A549 (cell line): Measurements from ENCODE around the gene ATP7B. TPM values are rescaled to one million over a fixed set of nuclear protein-coding genes. Genes with fewer than 3 reads are reported as not detected.

Source experiments
- ATAC-seq, 2 experiments: fragments of 200-7000 bp in 1 of 2; fragments of >200 bp in 1 of 2; cut with Nextera tagmentation in 1 of 2; cut with Tn5 transposase in 1 of 2; 3 replicates each; pipeline versions ENCODE4 v1.8.0 to v1.9.1; 2018 to 2020; ENCODE audit warnings: mild to moderate bottlenecking in 1 of 2, moderate library complexity in 1 of 2
- CTCF ChIA-PET: fragments of 300-600 bp; sonication (Branson Sonifier 250); formaldehyde crosslinking; extraction: SDS; loops from one replicate; lab custom pipeline; 2021; ENCODE audit warnings: antibody characterized with exemption, inconsistent platforms; lab: Yijun Ruan, JAX
- POLR2A ChIA-PET: fragments of 350-600 bp; formaldehyde crosslinking; extraction: SDS; loops from one replicate; lab custom pipeline; 2021; ENCODE audit warnings: antibody characterized with exemption, inconsistent platforms; lab: Yijun Ruan, JAX
- DNase-seq, 2 experiments: peaks; one replicate each; pipeline versions ENCODE4 v3.0.0 to v3.0.0-alpha.2; 2011 to 2016; ENCODE audit warnings: low read depth in 1 of 2, low spot score in 1 of 2
- FAIRE-seq: peaks from 2 replicates; lab custom pipeline; 2011; peaks lifted over from hg19 to GRCh38; lab: Jason Lieb, UNC
- H3K27ac ChIP-seq, 2 experiments: fragments of >200 bp; sonication (Bioruptor Twin); formaldehyde crosslinking; 3 replicates each; pipeline ENCODE4 v1.5.1; 2016 to 2017
- H3K4me1 ChIP-seq: fragments of >200 bp; sonication (Bioruptor Twin); formaldehyde crosslinking; 3 replicates; pipeline ENCODE4 v1.6.1; 2016
- H3K4me2 ChIP-seq: fragments of >200 bp; sonication (Bioruptor Twin); formaldehyde crosslinking; 3 replicates; pipeline ENCODE4 v1.6.1; 2016
- H3K4me3 ChIP-seq: fragments of >200 bp; sonication (Bioruptor Twin); formaldehyde crosslinking; 3 replicates; pipeline ENCODE4 v1.5.1; 2016
- H3K9me3 ChIP-seq: fragments of >200 bp; sonication (Bioruptor Twin); formaldehyde crosslinking; 3 replicates; pipeline ENCODE4 v1.6.1; 2016
- ATOH8 ChIP-seq: fragments of 250-450 bp; sonication (Bioruptor Pico); IDR thresholded peaks from 2 replicates; pipeline ENCODE4 v1.5.0; 2020; ENCODE audit warnings: low read depth, mild to moderate bottlenecking, moderate library complexity
- CBX2 ChIP-seq: fragments of 200-600 bp; sonication (generic); IDR thresholded peaks from 2 replicates; pipeline ENCODE4 v1.6.1; 2016; ENCODE audit warnings: low read depth, mild to moderate bottlenecking, borderline replicate concordance
- CEBPB ChIP-seq, 2 experiments: fragments of >200 bp in 1 of 2; sonication (Bioruptor Twin) in 1 of 2; formaldehyde crosslinking in 1 of 2; IDR thresholded peaks; 2 replicates each; pipeline ENCODE4 v1.6.1; 2012 to 2016
- CHD4 ChIP-seq: fragments of 200-600 bp; sonication (generic); IDR thresholded peaks from 2 replicates; pipeline ENCODE4 v1.6.1; 2016; ENCODE audit warnings: antibody characterized with exemption, mild to moderate bottlenecking, borderline replicate concordance
- ESRRA ChIP-seq: fragments of 150-350 bp; IDR thresholded peaks from 2 replicates; pipeline ENCODE4 v1.6.1; 2014; ENCODE audit warnings: mild to moderate bottlenecking, low read length, borderline replicate concordance
- FOXS1 ChIP-seq: fragments of 250-450 bp; sonication (Bioruptor Pico); IDR thresholded peaks from 2 replicates; pipeline ENCODE4 v1.5.0; 2020; ENCODE audit warnings: mild to moderate bottlenecking, moderate library complexity
- HES2 ChIP-seq: fragments of >200 bp; sonication (Bioruptor Twin); formaldehyde crosslinking; IDR thresholded peaks from 2 replicates; pipeline ENCODE4 v1.6.1; 2016
- HEYL ChIP-seq: fragments of 250-450 bp; sonication (Bioruptor Pico); IDR thresholded peaks from 2 replicates; pipeline ENCODE4 v1.8.0; 2021; ENCODE audit warnings: mild to moderate bottlenecking, moderate library complexity
- HOXB5 ChIP-seq: fragments of 250-450 bp; sonication (Bioruptor Pico); IDR thresholded peaks from 2 replicates; pipeline ENCODE4 v1.5.0; 2020; ENCODE audit warnings: mild to moderate bottlenecking, moderate library complexity
- JUN ChIP-seq, 2 experiments: fragments of >200 bp; sonication (Bioruptor Twin); formaldehyde crosslinking; IDR thresholded peaks; 2 replicates in 1 of 2; 3 replicates in 1 of 2; pipeline ENCODE4 v1.6.1; 2016 to 2017
- KDM1A ChIP-seq: fragments of 200-600 bp; sonication (generic); IDR thresholded peaks from 2 replicates; pipeline ENCODE4 v1.6.1; 2016; ENCODE audit warnings: low read depth, mild to moderate bottlenecking
- NFE2L2 ChIP-seq: fragments of 150-350 bp; conservative IDR thresholded peaks from 2 replicates; pipeline ENCODE4 v1.6.1; 2014; ENCODE audit warnings: low read length
- NPAS2 ChIP-seq: fragments of 250-450 bp; sonication (Bioruptor Pico); IDR thresholded peaks from 2 replicates; pipeline ENCODE4 v1.8.0; 2022; ENCODE audit warnings: mild to moderate bottlenecking, moderate library complexity, borderline replicate concordance
- POLR2A ChIP-seq: IDR thresholded peaks from 2 replicates; pipeline ENCODE4 v1.6.1; 2012; ENCODE audit warnings: mild to moderate bottlenecking, low read length
- POLR2AphosphoS2 ChIP-seq: conservative IDR thresholded peaks from 2 replicates; pipeline ENCODE4 v1.6.1; 2012; ENCODE audit warnings: low read length, improper control_type of control experiment, inconsistent platforms
- RCOR1 ChIP-seq: fragments of 150-350 bp; IDR thresholded peaks from 2 replicates; pipeline ENCODE4 v1.6.1; 2014; ENCODE audit warnings: antibody characterized with exemption, low read length, low read depth
- RNF2 ChIP-seq: fragments of 200-600 bp; sonication (generic); IDR thresholded peaks from 2 replicates; pipeline ENCODE4 v1.6.1; 2016; ENCODE audit warnings: low read depth, mild to moderate bottlenecking, antibody characterized with exemption, moderate library complexity, borderline replicate concordance
- SMC3 ChIP-seq: fragments of >200 bp; sonication (Bioruptor Twin); formaldehyde crosslinking; IDR thresholded peaks from 3 replicates; pipeline ENCODE4 v1.6.1; 2018; ENCODE audit warnings: inconsistent platforms
- SREBF2 ChIP-seq: fragments of 450-650 bp; IDR thresholded peaks from 2 replicates; pipeline ENCODE4 v1.6.1; 2014; ENCODE audit warnings: mild to moderate bottlenecking, moderate library complexity
- TFCP2L1 ChIP-seq: fragments of 250-450 bp; sonication (Bioruptor Pico); IDR thresholded peaks from 2 replicates; pipeline ENCODE4 v1.5.0; 2021; ENCODE audit warnings: mild to moderate bottlenecking
- USF2 ChIP-seq: fragments of 450-650 bp; IDR thresholded peaks from 2 replicates; pipeline ENCODE4 v1.6.1; 2014; ENCODE audit warnings: antibody characterized with exemption
- ZC3H11A ChIP-seq: fragments of 450-650 bp; IDR thresholded peaks from 2 replicates; pipeline ENCODE4 v1.6.1; 2014; ENCODE audit warnings: antibody characterized with exemption, mild to moderate bottlenecking
- ZNF302 ChIP-seq: fragments of 250-450 bp; sonication (Bioruptor Pico); IDR thresholded peaks from 2 replicates; pipeline ENCODE4 v1.9.0; 2021; ENCODE audit warnings: inconsistent platforms, mild to moderate bottlenecking, moderate library complexity
- ZSCAN20 ChIP-seq: fragments of 250-450 bp; sonication (Bioruptor Pico); IDR thresholded peaks from 2 replicates; pipeline ENCODE4 v1.8.0; 2022; ENCODE audit warnings: mild to moderate bottlenecking, moderate library complexity
- WGBS: methylation state at CpG from one replicate; pipeline ENCODE4 v1.1.6; 2017; ENCODE audit errors: missing lambda C conversion rate; 5-methylcytosine and 5-hydroxymethylcytosine counted together
- polyA minus RNA-seq: library from RNA; depleted of rRNA, polyadenylated mRNA; stranded (reverse); fragments of >200 nt; gene quantifications from 2 replicates; pipeline ENCODE4 v1.2.3, GENCODE V29; 2011; rRNA and poly(A)+ RNA removed
- polyA plus RNA-seq, 4 experiments: library from polyadenylated mRNA; depleted of rRNA in 3 of 4; stranded (reverse); fragments of >200 nt; fragmentation: RNase III in 1 of 4; extraction: RNeasy Plus Mini Kit Qiagen cat#74134 plus additional on column Dnase treatment in 1 of 4; gene quantifications; 2 replicates in 3 of 4; 3 replicates in 1 of 4; pipeline ENCODE4 v1.2.3, GENCODE V29; 2011 to 2017
- TF ChIP-seq, protein P1 (sequence below): IDR thresholded peaks from 2 replicates; pipeline ENCODE4 v1.6.1; 2012
- TF ChIP-seq, protein P2 (sequence below): fragments of 250-450 bp; sonication (Bioruptor Pico); IDR thresholded peaks from 2 replicates; pipeline ENCODE4 v1.5.0; 2021; ENCODE audit warnings: mild to moderate bottlenecking, moderate library complexity, borderline replicate concordance
- TF ChIP-seq, protein P3 (sequence below): fragments of >200 bp; sonication (Bioruptor Twin); formaldehyde crosslinking; IDR thresholded peaks from 3 replicates; pipeline ENCODE4 v1.6.1; 2016

ATP7B gene
- polyA plus RNA-seq (2011; rRNA removed) (3.9 and 5.6 TPM in 2 replicates), polyA plus RNA-seq (2017; fragmentation: RNase III; extraction: RNeasy Plus Mini Kit Qiagen cat#74134 plus additional on column Dnase treatment) (2.6 to 2.9 TPM (median 2.8 TPM) in 3 replicates), polyA minus RNA-seq (6.4 and 7.2 TPM in 2 replicates)
- polyA plus RNA-seq (2012; cell fraction: cytosol; rRNA removed), result 1.6 and 2.3 TPM in 2 replicates
- polyA plus RNA-seq (2012; cell fraction: nucleus; rRNA removed), result 5.7 and 6.4 TPM in 2 replicates

- DNase-seq (peak; percentile 5 to 31), ATAC-seq (peak; percentile 43 to 60), FAIRE-seq (no peak)
- Histone ChIP-seq H3K4me2 (peak within 1 kb of the TSS; percentile 96), H3K9me3 (no peaks in the 10 kb centered on the region), H3K4me3 (peak within 1 kb of the TSS; percentile 95), H3K4me1 (peaks cover 10% of the 10 kb centered on the region; the same call in 1 of the 3 replicates), H3K27ac (peak within 1 kb of the TSS; percentile 79 to 89)
- CTCF ChIA-PET, result no interaction called here
- 43% methylated on average over 19 of the region's 46 CpGs for WGBS
- TF ChIP-seq NFE2L2 (no peak), ATOH8 (CRISPR knock-in tag) (no peak), HEYL (CRISPR knock-in tag) (no peak), CBX2 (no peak), CEBPB (IDR thresholded peaks at IDR 0.05) (no peak), RCOR1 (no peak), ZC3H11A (no peak), FOXS1 (CRISPR knock-in tag) (no peak), KDM1A (no peak), SMC3 (no peak), USF2 (no peak)
- TF ChIP-seq, protein P1, sequence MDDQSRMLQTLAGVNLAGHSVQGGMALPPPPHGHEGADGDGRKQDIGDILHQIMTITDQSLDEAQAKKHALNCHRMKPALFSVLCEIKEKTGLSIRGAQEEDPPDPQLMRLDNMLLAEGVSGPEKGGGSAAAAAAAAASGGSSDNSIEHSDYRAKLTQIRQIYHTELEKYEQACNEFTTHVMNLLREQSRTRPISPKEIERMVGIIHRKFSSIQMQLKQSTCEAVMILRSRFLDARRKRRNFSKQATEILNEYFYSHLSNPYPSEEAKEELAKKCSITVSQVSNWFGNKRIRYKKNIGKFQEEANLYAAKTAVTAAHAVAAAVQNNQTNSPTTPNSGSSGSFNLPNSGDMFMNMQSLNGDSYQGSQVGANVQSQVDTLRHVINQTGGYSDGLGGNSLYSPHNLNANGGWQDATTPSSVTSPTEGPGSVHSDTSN, result no peak
- TF ChIP-seq, protein P2, sequence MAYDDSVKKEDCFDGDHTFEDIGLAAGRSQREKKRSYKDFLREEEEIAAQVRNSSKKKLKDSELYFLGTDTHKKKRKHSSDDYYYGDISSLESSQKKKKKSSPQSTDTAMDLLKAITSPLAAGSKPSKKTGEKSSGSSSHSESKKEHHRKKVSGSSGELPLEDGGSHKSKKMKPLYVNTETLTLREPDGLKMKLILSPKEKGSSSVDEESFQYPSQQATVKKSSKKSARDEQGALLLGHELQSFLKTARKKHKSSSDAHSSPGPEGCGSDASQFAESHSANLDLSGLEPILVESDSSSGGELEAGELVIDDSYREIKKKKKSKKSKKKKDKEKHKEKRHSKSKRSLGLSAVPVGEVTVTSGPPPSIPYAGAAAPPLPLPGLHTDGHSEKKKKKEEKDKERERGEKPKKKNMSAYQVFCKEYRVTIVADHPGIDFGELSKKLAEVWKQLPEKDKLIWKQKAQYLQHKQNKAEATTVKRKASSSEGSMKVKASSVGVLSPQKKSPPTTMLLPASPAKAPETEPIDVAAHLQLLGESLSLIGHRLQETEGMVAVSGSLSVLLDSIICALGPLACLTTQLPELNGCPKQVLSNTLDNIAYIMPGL (CRISPR knock-in tag), result no peak
- POLR2A ChIA-PET, result no interaction called here
Observed at GRCh38 chr13:52010890-52011631, at the start of gene ATP7B. Gene ATP7B (minus strand): TSS chr13:52011450. CDS start chr13:52011337, 113 bp downstream.

GRCh38 chr13:52053460-52053859 is 42.2 kb upstream of the ATP7B start:
- CTCF ChIA-PET, result no interaction called here
- POLR2A ChIA-PET, result no interaction called here
- WGBS, result 45% methylated on average over 4 of the region's 4 CpGs
- no peak for DNase-seq
- Histone ChIP-seq H3K9me3 (no peaks in the 10 kb centered on the region), H3K4me3 (no peak overlapping the region), H3K4me1 (no peaks in the 10 kb centered on the region), H3K4me2 (no peak overlapping the region), H3K27ac (no peak overlapping the region)
- ATAC-seq, result no peak
- FAIRE-seq, result no peak
- TF ChIP-seq, protein P3, sequence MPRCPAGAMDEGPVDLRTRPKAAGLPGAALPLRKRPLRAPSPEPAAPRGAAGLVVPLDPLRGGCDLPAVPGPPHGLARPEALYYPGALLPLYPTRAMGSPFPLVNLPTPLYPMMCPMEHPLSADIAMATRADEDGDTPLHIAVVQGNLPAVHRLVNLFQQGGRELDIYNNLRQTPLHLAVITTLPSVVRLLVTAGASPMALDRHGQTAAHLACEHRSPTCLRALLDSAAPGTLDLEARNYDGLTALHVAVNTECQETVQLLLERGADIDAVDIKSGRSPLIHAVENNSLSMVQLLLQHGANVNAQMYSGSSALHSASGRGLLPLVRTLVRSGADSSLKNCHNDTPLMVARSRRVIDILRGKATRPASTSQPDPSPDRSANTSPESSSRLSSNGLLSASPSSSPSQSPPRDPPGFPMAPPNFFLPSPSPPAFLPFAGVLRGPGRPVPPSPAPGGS, result no peak
- TF ChIP-seq ZSCAN20 (CRISPR knock-in tag), result no peak
- TF ChIP-seq TFCP2L1 (CRISPR knock-in tag), result no peak
- TF ChIP-seq ESRRA, result no peak
- TF ChIP-seq USF2, result no peak
- TF ChIP-seq ZC3H11A, result no peak
- no peak for TF ChIP-seq HOXB5 (CRISPR knock-in tag)
- TF ChIP-seq NFE2L2, result no peak
- no peak for TF ChIP-seq JUN (IDR thresholded peaks at IDR 0.05)
- TF ChIP-seq HES2, result no peak
- no peak for TF ChIP-seq RNF2
- TF ChIP-seq POLR2A, result no peak
- no peak for TF ChIP-seq POLR2AphosphoS2
- TF ChIP-seq KDM1A, result no peak
- TF ChIP-seq HEYL (CRISPR knock-in tag), result no peak
- no peak for TF ChIP-seq SREBF2
- TF ChIP-seq ZNF302 (CRISPR knock-in tag), result no peak
- TF ChIP-seq CBX2, result no peak
- TF ChIP-seq CHD4, result no peak
- no peak for TF ChIP-seq NPAS2
